GM19328 (cell line): Measurements from ENCODE around the gene ZNF813.

Experiments used
- ATAC-seq: cut with Tn5 transposase; IDR thresholded peaks from one replicate; pipeline ENCODE4 v1.9.1; 2021; ENCODE audit warnings: mild to moderate bottlenecking, moderate library complexity; ENCODE audit not compliant: unreplicated experiment

Gene ZNF813

DNA sequence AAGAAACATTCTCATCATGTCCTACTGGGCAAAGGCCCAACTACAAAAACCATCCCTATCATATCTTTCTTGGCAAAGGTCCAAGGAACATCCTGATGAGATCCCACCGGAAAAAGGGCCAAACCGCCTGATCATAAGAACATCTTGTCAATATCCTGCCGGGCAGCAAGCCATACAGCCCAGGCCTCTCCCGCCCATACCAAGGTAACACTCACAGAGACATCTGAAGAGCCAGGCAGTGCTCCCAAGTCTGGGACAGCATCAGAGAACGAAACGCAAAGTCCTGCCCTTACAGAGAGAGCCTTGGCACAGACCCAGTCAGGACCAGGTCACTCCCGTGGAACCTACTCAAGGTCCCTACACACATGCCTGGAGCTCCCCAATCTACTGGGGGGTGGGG is 51.9 kb downstream of the ZNF813 start:
- ATAC-seq: no peak

GRCh38 chr19:53520163-53520546 is 52.6 kb downstream of the ZNF813 start:
- no peak for ATAC-seq

GRCh38 chr19:53520547-53521372 is 53.2 kb downstream of the ZNF813 start:
- peak; percentile 91 for ATAC-seq

- ATAC-seq: no peak
These were observed 54.1 kb downstream of the ZNF813 start for GRCh38 chr19:53521373-53522202.

- no peak for ATAC-seq
These were observed 58.4 kb downstream of the ZNF813 start for GRCh38 chr19:53525922-53526321.

DNA sequence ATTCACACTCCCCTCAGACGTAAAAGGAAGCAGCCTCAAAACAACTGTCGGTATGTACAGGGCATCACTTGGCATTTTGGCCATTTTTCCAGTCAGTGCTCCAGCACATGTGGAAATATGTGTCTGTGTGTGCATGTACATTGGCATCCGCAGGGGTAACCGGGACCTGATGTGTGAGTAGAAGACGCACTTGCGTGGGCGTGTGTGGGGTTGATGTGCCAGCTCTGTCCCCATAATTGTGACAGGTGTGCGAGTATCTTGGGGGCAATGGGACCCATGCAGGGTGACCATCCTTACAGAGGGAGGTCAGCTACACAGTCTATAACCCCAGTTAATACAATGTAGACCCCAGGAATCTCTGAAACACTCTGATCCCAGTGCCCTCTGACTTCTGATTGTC is 63.1 kb downstream of the ZNF813 start:
- no peak for ATAC-seq

DNA sequence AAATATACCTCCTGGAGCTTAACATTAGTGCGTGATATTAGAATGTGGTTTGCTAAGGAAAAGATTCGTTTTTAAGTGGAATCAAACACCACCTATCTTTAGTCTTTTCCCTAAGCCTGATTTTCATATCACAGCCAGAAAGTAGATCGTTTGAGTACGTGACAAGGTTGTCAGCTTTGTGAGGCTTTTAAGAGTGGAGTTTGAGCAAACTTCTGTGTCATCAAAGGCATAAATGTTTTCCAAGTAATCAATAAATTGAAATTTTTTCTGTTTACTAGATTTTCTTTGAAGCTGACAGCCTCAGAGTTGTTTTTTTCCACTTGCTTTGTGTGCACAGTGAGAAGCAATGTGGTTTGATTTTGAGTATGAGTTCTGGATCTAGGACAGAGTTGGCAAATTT is 63.9 kb downstream of the ZNF813 start:
- no peak for ATAC-seq

DNA sequence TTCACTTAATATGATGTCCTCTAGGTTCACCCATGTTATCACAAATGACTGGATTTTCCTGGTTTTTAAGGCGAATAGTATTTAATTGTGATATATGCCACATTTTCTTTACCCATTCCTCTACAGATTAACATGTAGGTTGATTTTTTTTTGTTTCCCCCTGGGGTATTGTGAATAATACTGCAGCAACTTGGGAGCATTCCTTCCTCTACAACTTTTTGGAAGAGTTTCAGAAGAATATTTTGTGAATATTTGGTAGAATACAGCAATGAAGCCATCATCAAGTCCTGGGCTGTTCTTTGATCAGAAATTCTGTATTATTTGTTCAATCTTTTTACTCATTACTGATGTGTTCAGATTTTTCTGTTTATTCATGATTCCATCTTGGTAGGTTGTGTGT is 64.8 kb downstream of the ZNF813 start:
- no peak for ATAC-seq

DNA sequence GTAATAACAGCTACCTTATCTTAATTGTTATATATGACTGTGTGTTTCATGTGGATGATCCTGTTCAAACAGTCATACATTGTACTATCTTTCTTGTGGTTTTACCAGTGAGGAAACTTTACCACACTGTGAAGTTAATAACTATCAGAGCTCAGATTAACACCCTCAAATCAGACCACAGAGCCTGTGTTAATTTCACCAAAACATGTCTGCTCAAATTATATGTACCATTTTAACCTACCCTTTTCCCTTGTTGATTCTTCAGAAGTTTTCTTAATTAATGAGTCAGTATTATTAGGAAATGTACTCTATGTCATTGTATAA is 68.7 kb downstream of the ZNF813 start:
- no peak for ATAC-seq

GRCh38 chr19:53537121-53537520 is 69.6 kb downstream of the ZNF813 start:
- ATAC-seq: no peak

- peak; percentile 70 for ATAC-seq
These were observed 70.2 kb downstream of the ZNF813 start, which contains the start of gene ZNF331 for GRCh38 chr19:53537521-53538377. Gene ZNF331, plus strand, starts transcription at chr19:53538145. Its CDS starts 31,232 bp downstream, at chr19:53569377.

DNA sequence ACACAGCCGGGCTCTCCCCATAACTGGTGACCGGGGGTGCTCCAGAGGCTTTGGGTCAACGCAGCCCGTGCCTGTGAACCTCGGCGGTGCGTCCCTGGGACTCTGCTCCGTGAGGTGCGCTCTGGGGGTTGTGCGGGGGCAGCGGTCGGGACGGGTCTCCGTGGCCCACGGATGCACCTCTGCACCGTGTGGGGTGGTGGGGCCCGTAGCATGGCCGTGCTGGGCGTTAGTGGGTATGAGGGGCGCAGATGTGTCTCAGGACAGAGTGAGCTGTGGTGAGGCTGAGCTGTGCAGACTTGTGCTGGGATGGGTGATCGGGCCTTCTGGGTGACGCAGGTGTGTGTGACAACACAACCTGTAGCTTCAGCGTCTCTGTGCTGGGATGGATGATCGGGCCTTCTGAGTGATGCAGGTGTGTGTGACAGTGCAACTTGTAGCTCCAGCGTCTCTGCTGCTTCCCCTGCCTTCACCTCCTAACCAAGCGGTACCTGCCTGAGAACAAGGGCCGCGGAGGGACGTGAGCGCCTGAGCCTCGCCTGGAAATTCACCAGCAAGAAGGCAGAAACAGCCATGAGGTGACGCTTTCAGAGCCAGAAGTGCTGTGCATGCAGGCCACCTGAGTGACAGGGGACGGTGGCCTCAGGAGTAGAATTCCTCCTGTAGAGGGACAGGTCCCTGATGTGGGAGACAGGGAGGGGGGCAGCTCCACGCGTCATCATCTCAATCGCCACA is 71.0 kb downstream of the ZNF813 start:
- ATAC-seq: no peak

- ATAC-seq: no peak
These were observed 72.6 kb downstream of the ZNF813 start for GRCh38 chr19:53540091-53540490.

DNA sequence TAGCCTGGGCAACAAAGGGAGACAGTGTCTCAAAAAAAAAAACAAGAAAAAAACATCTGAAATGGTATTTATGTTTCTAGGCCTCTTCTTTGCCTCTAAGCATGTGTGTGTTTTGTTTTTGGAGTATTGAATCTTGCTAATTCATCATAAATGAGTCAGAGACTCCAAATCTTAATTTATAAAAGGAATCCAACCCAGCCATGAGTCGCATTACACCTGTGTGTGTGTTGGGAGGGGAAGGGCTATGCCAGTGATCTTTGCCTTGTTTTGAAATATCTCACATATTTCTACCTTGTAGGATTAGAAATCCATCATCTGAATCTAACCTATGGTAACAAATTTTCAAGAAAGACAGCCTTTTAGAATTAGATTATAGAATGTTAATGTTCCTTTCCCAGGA is 74.4 kb downstream of the ZNF813 start:
- ATAC-seq: no peak

- no peak for ATAC-seq
These were observed 77.9 kb downstream of the ZNF813 start for GRCh38 chr19:53545271-53546065.
